IMR-90 (cell line): Measurements from ENCODE around the gene PAK1IP1. TPM values are rescaled to one million over a fixed set of nuclear protein-coding genes. Genes with fewer than 3 reads are reported as not detected.

Experiments used
- ATAC-seq: fragments of 200-7000 bp; cut with Tn5 transposase; 2 replicates; pipeline ENCODE4 v1.9.1; 2020; ENCODE audit warnings: low read depth, mild to moderate bottlenecking, moderate library complexity
- BruUV-seq: library from RNA; stranded (reverse); fragments of 400-500 nt; replicated peaks from 2 replicates; lab custom pipeline; 2021; lab: Mats Ljungman, UMichigan
- CTCF ChIA-PET: fragments of 300-600 bp; formaldehyde crosslinking; extraction: SDS; loops from one replicate; lab custom pipeline; 2021; ENCODE audit warnings: antibody characterized with exemption; lab: Yijun Ruan, JAX
- POLR2A ChIA-PET: fragments of 300-600 bp; sonication (Branson Sonifier 250); formaldehyde crosslinking; loops from one replicate; lab custom pipeline; 2022; ENCODE audit warnings: antibody characterized with exemption; ENCODE audit not compliant: unreplicated experiment; lab: Charles Lee
- DNase-seq: peaks from one replicate; pipeline ENCODE4 v3.0.0; 2013
- H2AFZ ChIP-seq: replicated peaks from 2 replicates; pipeline ENCODE3; 2013; ENCODE audit warnings: low read length, mild to moderate bottlenecking; ENCODE audit not compliant: poor library complexity
- H2AK5ac ChIP-seq: 2 replicates; pipeline ENCODE4 v1.6.1; 2013; ENCODE audit warnings: low read depth, low read length, inconsistent platforms
- H2AK9ac ChIP-seq: replicated peaks from 2 replicates; pipeline ENCODE3; 2013; ENCODE audit warnings: mild to moderate bottlenecking, low read depth, low read length, moderate library complexity; ENCODE audit not compliant: poor library complexity
- H2BK120ac ChIP-seq: 2 replicates; pipeline ENCODE4 v1.6.1; 2013; ENCODE audit warnings: low read depth, low read length, inconsistent platforms
- H2BK15ac ChIP-seq: 3 replicates; pipeline ENCODE4 v1.6.1; 2013; ENCODE audit warnings: low read depth, low read length, inconsistent platforms
- H2BK20ac ChIP-seq: 2 replicates; pipeline ENCODE4 v1.6.1; 2013; ENCODE audit warnings: low read depth, mild to moderate bottlenecking, inconsistent platforms, low read length, moderate library complexity
- H2BK5ac ChIP-seq: 2 replicates; pipeline ENCODE4 v1.6.1; 2013; ENCODE audit warnings: mild to moderate bottlenecking, low read depth, low read length, inconsistent platforms; ENCODE audit not compliant: poor library complexity, severe bottlenecking
- H3K14ac ChIP-seq: replicated peaks from 2 replicates; pipeline ENCODE4 v1.6.1; 2013; ENCODE audit warnings: low read depth, low read length, inconsistent platforms
- H3K18ac ChIP-seq: 2 replicates; pipeline ENCODE4 v1.6.1; 2013; ENCODE audit warnings: low read depth, low read length, control low read depth
- H3K23ac ChIP-seq: 2 replicates; pipeline ENCODE4 v1.6.1; 2013; ENCODE audit warnings: low read depth, low read length, inconsistent platforms
- H3K27ac ChIP-seq: 2 replicates; pipeline ENCODE4 v1.5.1; 2013; ENCODE audit warnings: mild to moderate bottlenecking, control low read depth, low read length; ENCODE audit not compliant: insufficient read depth
- H3K27me3 ChIP-seq: 2 replicates; pipeline ENCODE4 v1.6.1; 2013; ENCODE audit warnings: low read length; ENCODE audit not compliant: control insufficient read depth, insufficient read depth
- H3K36me3 ChIP-seq: 2 replicates; pipeline ENCODE4 v1.6.1; 2013; ENCODE audit warnings: low read length, mixed read lengths; ENCODE audit not compliant: control insufficient read depth, insufficient read depth
- H3K4ac ChIP-seq: 2 replicates; pipeline ENCODE4 v1.6.1; 2013; ENCODE audit warnings: low read depth, low read length, inconsistent platforms
- H3K4me1 ChIP-seq: 2 replicates; pipeline ENCODE4 v1.6.1; 2013; ENCODE audit warnings: low read length, mixed read lengths; ENCODE audit not compliant: control insufficient read depth, insufficient read depth
- H3K4me2 ChIP-seq: 2 replicates; pipeline ENCODE4 v1.6.1; 2013; ENCODE audit warnings: low read depth, mild to moderate bottlenecking, control low read depth, low read length, moderate library complexity
- H3K4me3 ChIP-seq: 2 replicates; pipeline ENCODE4 v1.5.1; 2013; ENCODE audit warnings: low read depth, mild to moderate bottlenecking, control low read depth, low read length, moderate library complexity; ENCODE audit not compliant: insufficient read depth
- H3K56ac ChIP-seq: 2 replicates; pipeline ENCODE4 v1.6.1; 2013; ENCODE audit warnings: low read length, inconsistent platforms; ENCODE audit not compliant: insufficient read depth; ENCODE audit errors: extremely low read depth
- H3K79me1 ChIP-seq, 2 experiments: 2 replicates each; pipeline ENCODE4 v1.6.1; 2013; ENCODE audit warnings: low read length in 2 of 2, inconsistent platforms in 1 of 2, low read depth in 1 of 2
- H3K9ac ChIP-seq: 2 replicates; pipeline ENCODE4 v1.6.1; 2013; ENCODE audit warnings: low read depth, low read length, control low read depth
- H3K9me1 ChIP-seq: 2 replicates; pipeline ENCODE4 v1.6.1; 2013; ENCODE audit warnings: low read length, inconsistent platforms; ENCODE audit not compliant: insufficient read depth
- H3K9me3 ChIP-seq: 2 replicates; pipeline ENCODE4 v1.6.1; 2013; ENCODE audit warnings: low read length; ENCODE audit not compliant: control insufficient read depth, insufficient read depth
- H4K20me1 ChIP-seq: 2 replicates; pipeline ENCODE4 v1.6.1; 2013; ENCODE audit warnings: low read length, inconsistent platforms; ENCODE audit not compliant: insufficient read depth
- H4K5ac ChIP-seq: 2 replicates; pipeline ENCODE4 v1.6.1; 2013; ENCODE audit warnings: mild to moderate bottlenecking, low read depth, low read length, control low read depth
- H4K8ac ChIP-seq, 2 experiments: 2 replicates each; pipeline ENCODE4 v1.6.1; 2013; ENCODE audit warnings: low read depth in 2 of 2, low read length in 2 of 2, control low read depth in 1 of 2, inconsistent platforms in 1 of 2
- H4K91ac ChIP-seq: 2 replicates; pipeline ENCODE4 v1.6.1; 2013; ENCODE audit warnings: low read depth, low read length, inconsistent platforms; ENCODE audit not compliant: insufficient read depth
- MAFK ChIP-seq: IDR thresholded peaks from 2 replicates; pipeline ENCODE4 v1.6.1; 2012; ENCODE audit warnings: low read depth, low read length, improper control_type of control experiment
- WGBS, 2 experiments: methylation state at CpG; one replicate each; pipeline versions ENCODE4 v1.1.5 to v1.1.7; 2013; ENCODE audit warnings: missing lambda C conversion rate in 2 of 2; ENCODE audit not compliant: insufficient read length in 1 of 2; ENCODE audit errors: extremely low coverage in 2 of 2; 5-methylcytosine and 5-hydroxymethylcytosine counted together
- dilution Hi-C: fragments of 300-500 bp; cut with HindIII; formaldehyde crosslinking; loops from one replicate; pipeline ENCODE4 v1.14.3; 2018; ENCODE audit warnings: low sequenced_read_pairs; ENCODE audit not compliant: unreplicated experiment
- in situ Hi-C: fragments of 300-500 bp; cut with MboI; formaldehyde crosslinking; loops from 3 replicates; pipeline ENCODE4 v1.14.3; 2019; ENCODE audit warnings: low sequenced_read_pairs, inconsistent platforms, mixed read lengths
- intact Hi-C: fragments of 100-400 bp; cut with micrococcal nuclease; formaldehyde crosslinking; loops from 2 replicates; pipeline ENCODE4 v1.10.0; 2022
- polyA plus RNA-seq, 3 experiments: library from polyadenylated mRNA; depleted of rRNA; stranded (reverse); fragments of >200 nt; gene quantifications; 2 replicates each; pipeline ENCODE4 v1.2.3, GENCODE V29; 2012; ENCODE audit warnings: low replicate concordance in 1 of 3
- total RNA-seq: library from RNA; depleted of rRNA; stranded (reverse); fragments of >200 nt; gene quantifications from 2 replicates; pipeline ENCODE4 v1.2.3, GENCODE V29; 2012

PAK1IP1 gene
- total and polyA plus RNA-seq, 2 of the 4 experiments (the other 2 are of a cell fraction) = 16.9 to 22.9 TPM

DNA sequence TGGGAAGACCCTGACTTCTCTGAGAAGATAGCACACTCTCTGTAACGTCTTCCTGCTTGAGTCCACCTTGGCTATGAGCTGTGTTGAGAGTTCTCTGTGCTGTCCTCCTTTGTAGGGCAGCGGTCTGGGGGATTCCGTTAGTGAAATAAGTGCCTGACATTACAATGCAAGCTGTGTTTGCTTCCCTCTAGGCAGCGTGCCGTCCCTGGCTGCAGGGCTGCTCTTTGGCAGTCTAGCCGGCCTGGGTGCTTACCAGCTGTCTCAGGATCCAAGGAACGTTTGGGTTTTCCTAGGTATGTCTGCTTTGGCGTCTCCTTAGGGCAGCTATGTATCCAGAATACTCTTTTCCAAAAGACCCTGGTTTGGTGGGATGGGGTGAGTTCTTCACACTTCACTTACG lies 30.9 kb downstream of the PAK1IP1 start:
- Histone ChIP-seq H4K8ac (no peak overlapping the region), H2AK9ac (peak overlapping the region; percentile 15), H3K4me1 (peaks cover 6% of the 10 kb centered on the region), H3K23ac (no peak overlapping the region; the same call in 1 of the 2 replicates), H3K56ac (no peak overlapping the region), H3K27ac (no peak overlapping the region), H2BK20ac (no peak overlapping the region), H3K9me1 (peaks cover 13% of the 10 kb centered on the region), H2AK5ac (no peak overlapping the region), H3K4ac (no peak overlapping the region), H2BK120ac (no peak overlapping the region), H3K27me3 (no peaks in the 10 kb centered on the region), H4K5ac (no peak overlapping the region), H3K14ac (no peak overlapping the region), H3K4me2 (no peak overlapping the region), H2BK5ac (no peak overlapping the region), H4K91ac (no peak overlapping the region), H2AFZ (no peak overlapping the region), H4K20me1 (peaks cover 7% of the 10 kb centered on the region; the same call in 1 of the 2 replicates), H3K4me3 (no peak overlapping the region), H2BK15ac (no peak overlapping the region), H3K9ac (no peak overlapping the region), H3K79me1 (peaks cover 31 to 61% of the 10 kb centered on the region in 2 experiments), H3K36me3 (peaks cover 37% of the 10 kb centered on the region), H3K18ac (no peak overlapping the region), H3K9me3 (no peaks in the 10 kb centered on the region)
- ATAC-seq (no peak), DNase-seq (no peak)
- WGBS, 2 experiments = no CpG with 5 or more reads among the region's 9 CpGs
- dilution Hi-C loops (no loop called here), in situ Hi-C loops (loop anchor here (25.0 kb wide), 1 partner anchor 1238 kb away; no protein-coding TSS in a partner anchor), intact Hi-C loops (no loop called here)
- POLR2A ChIA-PET = no interaction called here
- TF ChIP-seq MAFK = no peak
- CTCF ChIA-PET = no interaction called here
- BruUV-seq = no TSS peak
